Measurements from ENCODE around the gene HAL.

GRCh38 chr12:95966287-95966870 lies 29.8 kb downstream of the HAL start:
- no peak for TF ChIP-seq CTCF (IDR thresholded peaks at IDR 0.05)
- TF ChIP-seq POLR2A (IDR thresholded peaks at IDR 0.05): no peak
- no peak for TF ChIP-seq POLR2AphosphoS5 (IDR thresholded peaks at IDR 0.05; ENCODE audit: insufficient read depth in 1 of 2, low read depth in 1 of 2)

All from vagina (tissue), 2 donors.